Brain microvascular endothelial cell (primary cell): Measurements from ENCODE around the gene TMEM174.
A peak's percentile ranks its signal among the peaks of the same experiment; 100 is the strongest.

Experiments used
- DNase-seq: peaks from one replicate; pipeline ENCODE4 v3.0.0-alpha.2; 2020
- H3K27ac ChIP-seq: fragments of 250-450 bp; sonication (Bioruptor Pico); 2 replicates; pipeline ENCODE4 v1.5.1; 2020; ENCODE audit warnings: mild to moderate bottlenecking, moderate library complexity
- H3K27me3 ChIP-seq: fragments of 250-450 bp; sonication (Bioruptor Pico); replicated peaks from 2 replicates; pipeline ENCODE4 v1.5.1; 2020; ENCODE audit warnings: mild to moderate bottlenecking
- H3K36me3 ChIP-seq: fragments of 250-450 bp; sonication (Bioruptor Pico); replicated peaks from 2 replicates; pipeline ENCODE4 v1.5.1; 2020; ENCODE audit warnings: mild to moderate bottlenecking
- H3K4me3 ChIP-seq: 2 replicates; pipeline ENCODE4 v1.5.1; 2011; ENCODE audit warnings: low read depth, mild to moderate bottlenecking, control low read depth, low read length, moderate library complexity
- CTCF ChIP-seq: IDR thresholded peaks from 2 replicates; pipeline ENCODE4 v1.5.1; 2011; ENCODE audit warnings: low read depth, mild to moderate bottlenecking, moderate library complexity, low read length, control low read depth, inconsistent platforms; ENCODE audit errors: missing control alignments
- in situ Hi-C: cut with HindIII; loops from 2 replicates; pipeline ENCODE4 v1.10.0; 2017; ENCODE audit warnings: low sequenced_read_pairs, low pct_ligation_motif_present

TMEM174 gene

GRCh38 chr5:73180566-73180965, 7.6 kb downstream of the TMEM174 start:
- H3K4me3 ChIP-seq, result no peak overlapping the region
- no peaks in the 10 kb centered on the region for H3K36me3 ChIP-seq
- in situ Hi-C loops, result no loop called here
- no peaks in the 10 kb centered on the region for H3K27me3 ChIP-seq
- TF ChIP-seq CTCF, result no peak
- peak; percentile 26 for DNase-seq
- H3K27ac ChIP-seq, result no peak overlapping the region

- in situ Hi-C loops, result no loop called here
- no peak for TF ChIP-seq CTCF
- Histone ChIP-seq H3K27ac (no peak overlapping the region), H3K4me3 (no peak overlapping the region), H3K36me3 (no peaks in the 10 kb centered on the region), H3K27me3 (no peaks in the 10 kb centered on the region)
- DNase-seq, result no peak
These were observed 9.3 kb downstream of the TMEM174 start for GRCh38 chr5:73182307-73182706.

- no peak for TF ChIP-seq CTCF
- Histone ChIP-seq H3K27me3 (no peaks in the 10 kb centered on the region), H3K36me3 (no peaks in the 10 kb centered on the region), H3K27ac (no peak overlapping the region), H3K4me3 (no peak overlapping the region)
- in situ Hi-C loops, result no loop called here
- DNase-seq, result no peak
These were observed 10.0 kb downstream of the TMEM174 start for GRCh38 chr5:73183000-73183399.

GRCh38 chr5:73183481-73183891, 10.5 kb downstream of the TMEM174 start:
- Histone ChIP-seq H3K4me3 (no peak overlapping the region), H3K27ac (no peak overlapping the region), H3K27me3 (no peaks in the 10 kb centered on the region), H3K36me3 (no peaks in the 10 kb centered on the region)
- in situ Hi-C loops, result no loop called here
- DNase-seq, result no peak
- TF ChIP-seq CTCF, result no peak

- Histone ChIP-seq H3K36me3 (no peaks in the 10 kb centered on the region), H3K4me3 (no peak overlapping the region), H3K27me3 (no peaks in the 10 kb centered on the region), H3K27ac (no peak overlapping the region)
- TF ChIP-seq CTCF, result no peak
- in situ Hi-C loops, result no loop called here
- DNase-seq, result no peak
These were observed 14.0 kb downstream of the TMEM174 start for GRCh38 chr5:73186976-73187375.

- Histone ChIP-seq H3K36me3 (no peaks in the 10 kb centered on the region), H3K27ac (no peak overlapping the region), H3K4me3 (no peak overlapping the region), H3K27me3 (no peaks in the 10 kb centered on the region)
- no peak for DNase-seq
- no peak for TF ChIP-seq CTCF
- in situ Hi-C loops, result no loop called here
These were observed 16.0 kb downstream of the TMEM174 start for GRCh38 chr5:73188764-73189531.
